Measurements from ENCODE around the gene SBF2. TPM values are rescaled to one million over a fixed set of nuclear protein-coding genes. Genes with fewer than 3 reads are reported as not detected.
A peak's percentile ranks its signal among the peaks of the same experiment; 100 is the strongest.

SBF2 gene
- total and polyA plus RNA-seq, 2 of the 13 experiments (the other 11 are each of a cell fraction or from before 2014, with no cell fraction given): 24.0 to 45.8 TPM

GRCh38 chr11:10303558-10304363, 9.7 kb upstream of the SBF2 start (continued):
- TF ChIP-seq ZNF709 (CRISPR knock-in tag; IDR thresholded peaks at IDR 0.05): no peak
- 0 out of 2 replicates have a peak, but pooled peaks have one; percentile 23 for TF ChIP-seq ZC3H13 (CRISPR knock-in tag; IDR thresholded peaks at IDR 0.05)
- peak; percentile 17; the same call in 1 of the 2 replicates for TF ChIP-seq ZBTB7B (CRISPR knock-in tag; IDR thresholded peaks at IDR 0.05)
- TF ChIP-seq ZNF234 (CRISPR knock-in tag; conservative IDR thresholded peaks at IDR 0.05): 0 out of 2 replicates have a peak, but pooled peaks have one; percentile 22
- 0 out of 2 replicates have a peak, but pooled peaks have one; percentile 6 for TF ChIP-seq GTF2F1 (IDR thresholded peaks at IDR 0.05; ENCODE audit: low read length)
- TF ChIP-seq ZSCAN29 (CRISPR knock-in tag; conservative IDR thresholded peaks at IDR 0.05): no peak
- no peak for TF ChIP-seq NBN (conservative IDR thresholded peaks at IDR 0.05)
- TF ChIP-seq GATAD1 (CRISPR knock-in tag; IDR thresholded peaks at IDR 0.05): 0 out of 2 replicates have a peak, but pooled peaks have one; percentile 28
- 0 out of 2 replicates have a peak, but pooled peaks have one; percentile 50 for TF ChIP-seq POGK (CRISPR knock-in tag; conservative IDR thresholded peaks at IDR 0.05)
- peak; percentile 84 for TF ChIP-seq SRF (IDR thresholded peaks at IDR 0.05; ENCODE audit: low read depth, low read length)
- peak; percentile 13 for TF ChIP-seq SALL1 (CRISPR knock-in tag; IDR thresholded peaks at IDR 0.05)
